H1 (cell line): ENCODE measurements around the gene CCNY. TPM values are rescaled to one million over a fixed set of nuclear protein-coding genes. Genes with fewer than 3 reads are reported as not detected.

ENCODE experiments used
- CTCF ChIA-PET: fragments of 300-600 bp; sonication (Branson Sonifier 250); formaldehyde crosslinking; loops from one replicate; lab custom pipeline; 2021; ENCODE audit not compliant: partially characterized antibody; lab: Charles Lee
- POLR2A ChIA-PET: fragments of 300-600 bp; sonication (Branson Sonifier 250); formaldehyde crosslinking; loops from one replicate; lab custom pipeline; 2021; ENCODE audit warnings: inconsistent platforms; ENCODE audit not compliant: partially characterized antibody; lab: Charles Lee
- DNase-seq, 2 experiments: peaks; one replicate each; pipeline versions ENCODE4 v3.0.0 to v3.0.0-alpha.2; 2010 to 2022; ENCODE audit warnings: low spot score in 2 of 2, low read depth in 1 of 2, mixed read lengths in 1 of 2
- FAIRE-seq: peaks from 2 replicates; lab custom pipeline; 2011; peaks lifted over from hg19 to GRCh38; lab: Jason Lieb, UNC
- H2AFZ ChIP-seq: 2 replicates; pipeline ENCODE4 v1.8.1; 2012; ENCODE audit warnings: low read length, inconsistent platforms
- H2AK5ac ChIP-seq: 2 replicates; pipeline ENCODE4 v1.6.1; 2013; ENCODE audit warnings: low read depth, low read length
- H2BK120ac ChIP-seq: replicated peaks from 2 replicates; pipeline ENCODE3; 2013; ENCODE audit warnings: low read depth, low read length, inconsistent platforms
- H2BK12ac ChIP-seq: 2 replicates; pipeline ENCODE4 v1.6.1; 2013; ENCODE audit warnings: low read depth, low read length
- H2BK15ac ChIP-seq: 2 replicates; pipeline ENCODE4 v1.6.1; 2013; ENCODE audit warnings: low read length
- H2BK20ac ChIP-seq: 2 replicates; pipeline ENCODE4 v1.6.1; 2013; ENCODE audit warnings: low read length
- H2BK5ac ChIP-seq: 2 replicates; pipeline ENCODE4 v1.6.1; 2013; ENCODE audit warnings: low read depth, low read length
- H3K14ac ChIP-seq: 2 replicates; pipeline ENCODE4 v1.6.1; 2013; ENCODE audit warnings: inconsistent platforms; ENCODE audit not compliant: insufficient read length
- H3K18ac ChIP-seq: 2 replicates; pipeline ENCODE4 v1.6.1; 2013; ENCODE audit warnings: low read length; ENCODE audit errors: extremely low read depth
- H3K23ac ChIP-seq: 2 replicates; pipeline ENCODE4 v1.6.1; 2013; ENCODE audit warnings: inconsistent platforms; ENCODE audit not compliant: insufficient read length
- H3K23me2 ChIP-seq: 2 replicates; pipeline ENCODE4 v1.6.1; 2013; ENCODE audit warnings: low read depth, low read length
- H3K27ac ChIP-seq: 2 replicates; pipeline ENCODE4 v1.6.1; 2011; ENCODE audit warnings: low read depth, low read length, inconsistent platforms
- H3K27me3 ChIP-seq, 4 experiments: replicated peaks in 1 of 4; 1 replicate in 1 of 4; 2 replicates in 3 of 4; pipeline versions ENCODE4 v1.6.1 to v1.8.1; 2011 to 2013; ENCODE audit warnings: low read length in 3 of 4, mild to moderate bottlenecking in 3 of 4, inconsistent platforms in 2 of 4, mixed read lengths in 2 of 4, moderate library complexity in 1 of 4; ENCODE audit not compliant: control insufficient read depth in 3 of 4, insufficient read depth in 3 of 4; ENCODE audit errors: extremely low read depth in 1 of 4
- H3K36me3 ChIP-seq, 4 experiments: 2 replicates each; pipeline versions ENCODE4 v1.6.1 to v1.8.1; 2011 to 2013; ENCODE audit warnings: mild to moderate bottlenecking in 4 of 4, low read length in 3 of 4, moderate library complexity in 2 of 4, control low read depth in 1 of 4, inconsistent platforms in 1 of 4; ENCODE audit not compliant: insufficient read depth in 4 of 4, control insufficient read depth in 2 of 4
- H3K4ac ChIP-seq: replicated peaks from 2 replicates; pipeline ENCODE3; 2013; ENCODE audit warnings: low read length, low read depth, mixed read lengths, inconsistent platforms; ENCODE audit not compliant: insufficient read length
- H3K4me1 ChIP-seq, 4 experiments: replicated peaks in 1 of 4; 1 replicate in 1 of 4; 2 replicates in 3 of 4; pipeline versions ENCODE4 v1.6.1 to v1.8.1; 2011 to 2013; ENCODE audit warnings: low read length in 3 of 4, inconsistent platforms in 2 of 4, mixed read lengths in 1 of 4; ENCODE audit not compliant: insufficient read depth in 4 of 4, control insufficient read depth in 3 of 4
- H3K4me2 ChIP-seq, 2 experiments: 2 replicates each; pipeline versions ENCODE4 v1.6.1 to v1.8.1; 2011 to 2013; ENCODE audit warnings: low read depth in 2 of 2, low read length in 2 of 2, control low read depth in 1 of 2, inconsistent platforms in 1 of 2, mild to moderate bottlenecking in 1 of 2; ENCODE audit not compliant: insufficient read depth in 1 of 2
- H3K4me3 ChIP-seq, 4 experiments: fragments of 200-600, 300-600 bp in 1 of 4; sonication (generic), shearing (Covaris generic), sonication (Bioruptor Twin) in 1 of 4; 2 replicates each; pipeline versions ENCODE4 v1.5.1 to v1.8.1; 2011 to 2016; ENCODE audit warnings: low read length in 4 of 4, low read depth in 3 of 4, control low read depth in 2 of 4, inconsistent platforms in 2 of 4, mild to moderate bottlenecking in 2 of 4, mixed read lengths in 1 of 4, moderate library complexity in 1 of 4; ENCODE audit not compliant: insufficient read depth in 2 of 4; ENCODE audit errors: extremely low read depth in 1 of 4
- H3K56ac ChIP-seq: replicated peaks from 2 replicates; pipeline ENCODE3; 2013; ENCODE audit warnings: low read depth, mild to moderate bottlenecking, mixed read lengths, low read length, inconsistent platforms; ENCODE audit not compliant: insufficient read length
- H3K79me1 ChIP-seq: 2 replicates; pipeline ENCODE4 v1.6.1; 2013; ENCODE audit warnings: low read depth, low read length, control low read depth
- H3K79me2 ChIP-seq, 2 experiments: 2 replicates each; pipeline versions ENCODE4 v1.6.1 to v1.8.1; 2012 to 2013; ENCODE audit warnings: low read length in 2 of 2, mild to moderate bottlenecking in 2 of 2, inconsistent platforms in 1 of 2; ENCODE audit not compliant: insufficient read depth in 2 of 2, control insufficient read depth in 1 of 2
- H3K9ac ChIP-seq, 4 experiments: replicated peaks in 1 of 4; 1 replicate in 1 of 4; 2 replicates in 3 of 4; pipeline versions ENCODE4 v1.6.1 to v1.8.1; 2011 to 2013; ENCODE audit warnings: low read depth in 3 of 4, low read length in 3 of 4, control low read depth in 2 of 4, mild to moderate bottlenecking in 2 of 4, moderate library complexity in 2 of 4, inconsistent platforms in 1 of 4; ENCODE audit errors: extremely low read depth in 1 of 4
- H3K9me3 ChIP-seq, 2 experiments: 2 replicates each; pipeline versions ENCODE4 v1.6.1 to v1.8.1; 2012 to 2013; ENCODE audit warnings: mild to moderate bottlenecking in 2 of 2, moderate library complexity in 2 of 2, control low read depth in 1 of 2, inconsistent platforms in 1 of 2, low read depth in 1 of 2, low read length in 1 of 2, mixed read lengths in 1 of 2; ENCODE audit not compliant: insufficient read depth in 2 of 2
- H4K20me1 ChIP-seq, 2 experiments: replicated peaks in 1 of 2; 2 replicates each; pipeline versions ENCODE3 to v1.8.1; 2011 to 2013; ENCODE audit warnings: inconsistent platforms in 2 of 2, low read length in 2 of 2, mild to moderate bottlenecking in 1 of 2; ENCODE audit not compliant: insufficient read depth in 2 of 2, control insufficient read depth in 1 of 2
- H4K5ac ChIP-seq: 2 replicates; pipeline ENCODE4 v1.6.1; 2013; ENCODE audit warnings: low read length, low read depth, mixed read lengths, inconsistent platforms; ENCODE audit not compliant: insufficient read length
- H4K8ac ChIP-seq: 2 replicates; pipeline ENCODE4 v1.8.0; 2013; ENCODE audit warnings: mild to moderate bottlenecking, moderate library complexity, low read length, inconsistent platforms; ENCODE audit not compliant: insufficient read depth; ENCODE audit errors: extremely low read depth
- H4K91ac ChIP-seq: replicated peaks from 2 replicates; pipeline ENCODE3; 2013; ENCODE audit warnings: low read length, mixed read lengths, inconsistent platforms; ENCODE audit not compliant: insufficient read length
- PHF8 ChIP-seq: fragments of 200-600 bp; sonication (generic); conservative IDR thresholded peaks from 2 replicates; pipeline ENCODE4 v1.7.1; 2012; ENCODE audit warnings: low read depth, mild to moderate bottlenecking, inconsistent platforms, low read length, moderate library complexity
- RNF2 ChIP-seq: fragments of 200-900, 300-1000 bp; sonication (generic); IDR thresholded peaks from 2 replicates; pipeline ENCODE4 v1.7.1; 2016; ENCODE audit warnings: borderline replicate concordance, low read depth, mild to moderate bottlenecking, antibody characterized with exemption, low read length; ENCODE audit not compliant: poor library complexity, severe bottlenecking; ENCODE audit errors: missing control alignments
- RXRA ChIP-seq: IDR thresholded peaks from 2 replicates; pipeline ENCODE4 v1.6.1; 2011; ENCODE audit warnings: low read depth, mild to moderate bottlenecking, low read length, moderate library complexity; ENCODE audit not compliant: insufficient read depth
- SIN3A ChIP-seq, 2 experiments: IDR thresholded peaks in 1 of 2; conservative IDR thresholded peaks in 1 of 2; 2 replicates each; pipeline ENCODE4 v1.6.1; 2011 to 2012; ENCODE audit warnings: low read length in 2 of 2, improper control_type of control experiment in 1 of 2, low read depth in 1 of 2, mild to moderate bottlenecking in 1 of 2
- SIRT6 ChIP-seq: IDR thresholded peaks from one replicate; pipeline ENCODE4 v1.7.1; 2012; ENCODE audit warnings: low read length, inconsistent platforms
- YY1 ChIP-seq: IDR thresholded peaks from 2 replicates; pipeline ENCODE4 v1.6.1; 2011; ENCODE audit warnings: low read depth, mild to moderate bottlenecking, low read length
- WGBS, 2 experiments: shearing (Covaris generic) in 1 of 2; methylation state at CpG; one replicate each; pipeline versions ENCODE4 v1.1.6 to v1.1.7; 2013 to 2015; ENCODE audit warnings: low lambda C conversion rate in 2 of 2, mixed read lengths in 2 of 2, inconsistent platforms in 1 of 2, low coverage in 1 of 2, missing lambda C conversion rate in 1 of 2; ENCODE audit not compliant: insufficient replicate concordance in 2 of 2, insufficient coverage in 1 of 2, insufficient read length in 1 of 2; ENCODE audit errors: extremely low coverage in 1 of 2, missing lambda C conversion rate in 1 of 2; 5-methylcytosine and 5-hydroxymethylcytosine counted together
- polyA plus RNA-seq, 7 experiments: library from polyadenylated mRNA; depleted of rRNA in 3 of 7; stranded (reverse) in 5 of 7; unstranded in 2 of 7; fragments of >200 nt in 5 of 7; fragments of 200-250 nt in 2 of 7; gene quantifications; 1 replicate in 5 of 7; 2 replicates in 1 of 7; 4 replicates in 1 of 7; pipeline versions ENCODE4 v1.2.1 to v1.2.3, GENCODE V29; 2011 to 2013; ENCODE audit warnings: missing spikeins in 2 of 7, mixed read lengths in 2 of 7
- total RNA-seq: library from RNA; stranded (reverse); fragmentation: NEBNext Ultra II Directional; extraction: Animal tissue kit (Norgen Biotek cat#: 25700); gene quantifications from 2 replicates; pipeline ENCODE4 v1.2.1, GENCODE V29; 2021
- TF ChIP-seq, protein P1 (sequence below): IDR thresholded peaks from 2 replicates; pipeline ENCODE4 v1.6.1; 2012; ENCODE audit warnings: inconsistent platforms

CCNY gene
- total and polyA plus RNA-seq, 2 of the 8 experiments (the other 6 are each of a cell fraction or from before 2014, with no cell fraction given) = 25.3 to 68.2 TPM

DNA sequence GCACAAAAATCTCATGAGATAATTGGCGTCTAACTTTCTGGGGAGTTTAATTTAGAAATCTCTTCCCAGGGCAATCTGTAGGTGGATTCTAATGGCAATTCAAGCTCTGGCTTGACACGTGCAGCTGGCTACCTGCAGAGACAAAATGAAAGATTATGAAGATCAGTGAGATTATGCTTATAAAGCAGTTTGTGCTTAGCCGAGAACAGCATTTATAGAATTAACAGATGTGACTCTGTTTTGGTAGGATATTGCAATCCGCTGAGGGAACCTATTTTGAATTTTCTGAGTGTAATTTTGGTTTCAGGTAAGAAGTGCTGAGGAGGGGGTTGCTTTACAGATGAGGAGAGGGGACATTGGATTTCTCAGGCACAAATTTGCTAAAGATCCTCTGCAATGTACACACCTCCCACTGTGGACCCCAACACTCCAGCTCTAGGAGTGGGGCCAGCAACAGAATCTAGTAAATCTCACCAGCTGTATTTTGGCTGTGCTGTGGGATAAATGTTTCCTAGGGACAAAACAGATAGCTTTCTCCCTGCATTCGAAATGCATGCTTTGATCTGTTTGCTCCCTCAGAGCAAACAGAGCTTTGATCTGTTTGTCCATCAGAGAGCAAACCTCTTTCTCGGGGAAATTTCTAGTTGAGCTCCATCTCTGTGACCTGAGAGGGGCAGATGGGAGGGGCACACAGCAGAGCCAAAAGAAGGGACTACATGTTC lies 276.2 kb downstream of the CCNY start:
- Histone ChIP-seq H2BK15ac (no peak overlapping the region), H3K4me1 (no peaks in the 10 kb centered on the region), H3K27me3 (no peaks in the 10 kb centered on the region; a peak in 1 of 7 replicates), H2BK5ac (no peak overlapping the region), H3K4me3 (no peak overlapping the region), H3K23ac (no peak overlapping the region), H3K18ac (no peak overlapping the region), H4K8ac (no peak overlapping the region), H2BK20ac (no peak overlapping the region), H4K5ac (no peak overlapping the region), H3K23me2 (no peaks in the 10 kb centered on the region), H2AFZ (no peak overlapping the region), H3K79me2 (no peaks in the 10 kb centered on the region), H2BK120ac (no peak overlapping the region), H3K14ac (no peak overlapping the region), H2AK5ac (no peak overlapping the region), H3K9me3 (peaks cover 4 to 8% of the 10 kb centered on the region in 2 experiments), H3K4me2 (no peak overlapping the region), H2BK12ac (no peak overlapping the region), H3K79me1 (no peaks in the 10 kb centered on the region), H3K9ac (no peak overlapping the region), H3K27ac (no peak overlapping the region), H3K36me3 (no peaks in the 10 kb centered on the region), H3K56ac (no peak overlapping the region), H4K91ac (no peak overlapping the region)
- no peak for DNase-seq
- FAIRE-seq = no peak
- CTCF ChIA-PET = interaction anchor here (0.6 to 4.5 kb wide), 14 partner anchors 8 to 1751 kb away, joined by 3 to 59 read pairs (median 5); no protein-coding TSS in a partner anchor
- 84% methylated on average over 6 of the region's 6 CpGs; no CpG with 5 or more reads in 1 of the 2 experiments for WGBS, 2 experiments
- TF ChIP-seq YY1 (no peak), RNF2 (no peak), PHF8 (no peak), RXRA (no peak), SIRT6 (no peak), SIN3A (conservative IDR thresholded peaks at IDR 0.05 in 1 of 2, IDR thresholded peaks at IDR 0.05 in 1 of 2; ENCODE audit: low read depth in 1 of 2, low read length in 2 of 2) (no peak)
- TF ChIP-seq, protein P1, sequence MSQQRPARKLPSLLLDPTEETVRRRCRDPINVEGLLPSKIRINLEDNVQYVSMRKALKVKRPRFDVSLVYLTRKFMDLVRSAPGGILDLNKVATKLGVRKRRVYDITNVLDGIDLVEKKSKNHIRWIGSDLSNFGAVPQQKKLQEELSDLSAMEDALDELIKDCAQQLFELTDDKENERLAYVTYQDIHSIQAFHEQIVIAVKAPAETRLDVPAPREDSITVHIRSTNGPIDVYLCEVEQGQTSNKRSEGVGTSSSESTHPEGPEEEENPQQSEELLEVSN = no peak
- TF ChIP-seq, all 59 proteins: peak for 0
- POLR2A ChIA-PET = no interaction called here
- no peak overlapping the region for H3K4ac ChIP-seq
- no peaks in the 10 kb centered on the region for H4K20me1 ChIP-seq
